HepG2 (cell line): ENCODE results near the gene TPPP3. TPM values are rescaled to one million over a fixed set of nuclear protein-coding genes. Genes with fewer than 3 reads are reported as not detected.

Experiments
- ATAC-seq: fragments of 200-7000 bp; cut with Tn5 transposase; 3 replicates; pipeline ENCODE4 v1.9.1; 2020; ENCODE audit warnings: mild to moderate bottlenecking, moderate library complexity
- BruUV-seq: library from RNA; stranded (reverse); fragments of 400-500 nt; replicated peaks from 2 replicates; lab custom pipeline; 2021; lab: Mats Ljungman, UMichigan
- CTCF ChIA-PET: fragments of 300-600 bp; formaldehyde crosslinking; extraction: SDS; loops from one replicate; lab custom pipeline; 2021; ENCODE audit warnings: low total read pairs, inconsistent platforms, low intra/inter-chr PET ratio; lab: Yijun Ruan, JAX
- POLR2A ChIA-PET: fragments of 350-600 bp; sonication (Branson Sonifier 250); formaldehyde crosslinking; loops from one replicate; lab custom pipeline; 2020; ENCODE audit warnings: antibody characterized with exemption, inconsistent platforms; lab: Yijun Ruan, JAX
- DNase-seq: peaks from one replicate; pipeline ENCODE4 v3.0.0-alpha.2; 2015; ENCODE audit warnings: low spot score
- FAIRE-seq: peaks from 3 replicates; lab custom pipeline; 2011; peaks lifted over from hg19 to GRCh38; lab: Jason Lieb, UNC
- H2AFZ ChIP-seq: one replicate; pipeline ENCODE4 v1.6.1; 2011; ENCODE audit warnings: low read length, inconsistent platforms
- H3K27ac ChIP-seq: fragments of 300-600 bp; 3 replicates; pipeline ENCODE4 v1.8.0; 2011; ENCODE audit warnings: mixed run types, mild to moderate bottlenecking, mixed read lengths, low read length, inconsistent platforms; ENCODE audit not compliant: insufficient read depth; ENCODE audit errors: extremely low read length
- H3K27me3 ChIP-seq, 2 experiments: fragments of 200-600 bp in 1 of 2; 2 replicates in 1 of 2; 3 replicates in 1 of 2; pipeline versions ENCODE4 v1.6.0 to v1.8.0; 2011; ENCODE audit warnings: low read length in 2 of 2, mild to moderate bottlenecking in 2 of 2, moderate library complexity in 2 of 2, inconsistent platforms in 1 of 2; ENCODE audit not compliant: insufficient read depth in 2 of 2, control insufficient read depth in 1 of 2
- H3K36me3 ChIP-seq, 2 experiments: fragments of 200-600 bp in 1 of 2; replicated peaks in 1 of 2; 2 replicates in 1 of 2; 3 replicates in 1 of 2; pipeline versions ENCODE4 v1.5.1 to v1.8.0; 2011; ENCODE audit warnings: low read length in 2 of 2, inconsistent platforms in 1 of 2; ENCODE audit not compliant: insufficient read depth in 2 of 2, control insufficient read depth in 1 of 2
- H3K4me1 ChIP-seq: 2 replicates; pipeline ENCODE4 v1.5.1; 2012; ENCODE audit warnings: low read length, inconsistent platforms; ENCODE audit not compliant: insufficient read depth
- H3K4me2 ChIP-seq: 2 replicates; pipeline ENCODE4 v1.6.0; 2011; ENCODE audit warnings: low read depth, low read length, inconsistent platforms
- H3K4me3 ChIP-seq, 3 experiments: fragments of 200-600 bp in 1 of 3; sonication (generic), shearing (Covaris generic) in 1 of 3; replicated peaks in 1 of 3; 2 replicates each; pipeline ENCODE4 v1.5.1; 2011 to 2016; ENCODE audit warnings: low read length in 3 of 3, inconsistent platforms in 2 of 3, low read depth in 2 of 3, mild to moderate bottlenecking in 2 of 3, control low read depth in 1 of 3, mixed read lengths in 1 of 3; ENCODE audit not compliant: insufficient read depth in 1 of 3
- H3K79me2 ChIP-seq: one replicate; pipeline ENCODE4 v1.6.1; 2011; ENCODE audit warnings: low read length, inconsistent platforms; ENCODE audit not compliant: insufficient read depth
- H3K9ac ChIP-seq: 2 replicates; pipeline ENCODE4 v1.6.0; 2011; ENCODE audit warnings: mild to moderate bottlenecking, low read depth, low read length, inconsistent platforms; ENCODE audit not compliant: insufficient read depth
- H3K9me3 ChIP-seq: 2 replicates; pipeline ENCODE4 v1.5.1; 2012; ENCODE audit warnings: mild to moderate bottlenecking, low read length
- H4K20me1 ChIP-seq: 2 replicates; pipeline ENCODE4 v1.6.0; 2011; ENCODE audit warnings: inconsistent platforms, mild to moderate bottlenecking, low read length, moderate library complexity; ENCODE audit not compliant: insufficient read depth
- FOSL1 ChIP-seq: sonication (generic); formaldehyde crosslinking; IDR thresholded peaks from 2 replicates; pipeline ENCODE4 v1.9.0; 2021; ENCODE audit warnings: missing genetic modification reagents, borderline replicate concordance
- HNRNPH1 ChIP-seq: fragments of 200-400 bp; formaldehyde crosslinking; optimal IDR thresholded peaks from 2 replicates; pipeline ENCODE3; 2017; ENCODE audit warnings: mild to moderate bottlenecking, low read depth, low read length
- NONO ChIP-seq, 2 experiments: fragments of 450-650 bp in 1 of 2; sonication (generic) in 1 of 2; formaldehyde crosslinking in 1 of 2; IDR thresholded peaks in 1 of 2; conservative IDR thresholded peaks in 1 of 2; 2 replicates each; pipeline versions ENCODE4 v1.6.1 to v1.8.0; 2017 to 2022; ENCODE audit warnings: mild to moderate bottlenecking in 1 of 2, missing genetic modification reagents in 1 of 2, moderate library complexity in 1 of 2
- PHF5A ChIP-seq: IDR thresholded peaks from one replicate; pipeline ENCODE4 v1.6.1; 2018; ENCODE audit warnings: low read depth, missing genetic modification reagents; ENCODE audit not compliant: unreplicated experiment
- SRY ChIP-seq: sonication (generic); formaldehyde crosslinking; IDR thresholded peaks from 2 replicates; pipeline ENCODE4 v1.8.0; 2022; ENCODE audit warnings: mild to moderate bottlenecking, missing genetic modification reagents
- TEAD2 ChIP-seq: sonication (generic); formaldehyde crosslinking; IDR thresholded peaks from 2 replicates; pipeline ENCODE4 v1.9.0; 2021; ENCODE audit warnings: missing genetic modification reagents
- ZBTB42 ChIP-seq: sonication (generic); formaldehyde crosslinking; IDR thresholded peaks from 2 replicates; pipeline ENCODE4 v1.5.0; 2020; ENCODE audit warnings: mild to moderate bottlenecking, missing genetic modification reagents
- ZNF431 ChIP-seq: sonication (generic); formaldehyde crosslinking; IDR thresholded peaks from 2 replicates; pipeline ENCODE4 v1.9.0; 2022; ENCODE audit warnings: missing genetic modification reagents, low read depth, mild to moderate bottlenecking, borderline replicate concordance
- WGBS: methylation state at CpG from one replicate; pipeline ENCODE4 v1.1.6; 2017; ENCODE audit warnings: low lambda C conversion rate; 5-methylcytosine and 5-hydroxymethylcytosine counted together
- in situ Hi-C: cut with HindIII; loops from 2 replicates; pipeline ENCODE4 v1.10.0; 2017; ENCODE audit warnings: low pct_unique_long_range_greater_than_20kb; ENCODE audit not compliant: extremely low pct_ligation_motif_present
- intact Hi-C: fragments of 100-400 bp; cut with micrococcal nuclease; formaldehyde crosslinking; loops from one replicate; pipeline ENCODE4 v1.10.0; 2022; ENCODE audit not compliant: unreplicated experiment
- polyA plus RNA-seq, 8 experiments: library from polyadenylated mRNA; depleted of rRNA in 3 of 8; stranded (reverse) in 7 of 8; unstranded in 1 of 8; fragments of >200 nt; fragmentation: Illumina TruSeq in 4 of 8; extraction: Trizol in 4 of 8; gene quantifications; 2 replicates each; pipeline versions ENCODE4 v1.2.1 to v1.2.3, GENCODE V29; 2011 to 2016; ENCODE audit warnings: low read depth in 4 of 8, missing spikeins in 1 of 8, mixed read lengths in 1 of 8; ENCODE audit not compliant: insufficient read depth in 1 of 8
- total RNA-seq, 5 experiments: library from RNA; depleted of rRNA; stranded (reverse); fragments of >200 nt; fragmentation: Illumina TruSeq; extraction: Trizol; gene quantifications; 2 replicates each; pipeline ENCODE4 v1.2.3, GENCODE V29; 2016; ENCODE audit warnings: low read depth in 1 of 5
- TF ChIP-seq, protein P1 (sequence below): sonication (generic); formaldehyde crosslinking; conservative IDR thresholded peaks from 2 replicates; pipeline ENCODE4 v1.4.0; 2020; ENCODE audit warnings: mild to moderate bottlenecking, missing genetic modification reagents, moderate library complexity
- TF ChIP-seq, protein P2 (sequence below): fragments of 450-650 bp; IDR thresholded peaks from 2 replicates; pipeline ENCODE4 v1.6.1; 2017
- TF ChIP-seq, protein P3 (sequence below): sonication (generic); formaldehyde crosslinking; IDR thresholded peaks from 2 replicates; pipeline ENCODE4 v1.4.0; 2020; ENCODE audit warnings: missing genetic modification reagents, borderline replicate concordance

TPPP3 gene
- total and polyA plus RNA-seq, 2 of the 13 experiments (the other 11 are each of a cell fraction or from before 2014, with no cell fraction given) = 0.16 to 0.44 TPM

DNA sequence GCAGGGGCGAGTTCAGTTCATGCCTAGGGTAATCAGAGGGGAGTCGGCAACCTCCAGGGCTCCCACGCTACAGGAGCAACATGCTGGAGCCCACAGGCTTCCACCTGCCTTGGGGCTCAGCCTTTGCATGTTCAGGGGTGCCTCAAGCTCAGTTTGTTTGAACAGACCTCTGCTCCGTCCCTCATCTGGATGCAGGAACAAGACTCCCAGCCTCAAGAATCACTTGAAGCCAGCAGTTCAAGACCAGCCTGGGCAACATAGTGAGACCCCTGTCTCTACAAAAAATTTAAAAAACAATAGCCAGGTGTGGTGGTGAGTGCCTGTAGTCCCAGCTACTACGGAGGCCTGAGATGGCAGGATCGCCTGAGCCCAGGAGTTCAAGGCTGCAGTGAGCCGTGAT, 32.7 kb upstream of the TPPP3 start:
- H3K27ac ChIP-seq = no peak overlapping the region
- no peak overlapping the region for H3K9ac ChIP-seq
- ChIA-PET CTCF (interaction anchor here (6.5 kb wide), 1 partner anchor 41 kb away, joined by 98 read pairs; no protein-coding TSS in a partner anchor), POLR2A (no interaction called here)
- 36% methylated on average over 6 of the region's 7 CpGs for WGBS
- in situ Hi-C loops = no loop called here
- no peak overlapping the region for H3K4me2 ChIP-seq
- no TSS peak for BruUV-seq
- no peaks in the 10 kb centered on the region for H4K20me1 ChIP-seq
- H3K4me1 ChIP-seq = peaks cover 34% of the 10 kb centered on the region
- no peaks in the 10 kb centered on the region for H3K9me3 ChIP-seq
- FAIRE-seq (no peak), ATAC-seq (no peak), DNase-seq (no peak)
- H3K79me2 ChIP-seq = no peaks in the 10 kb centered on the region
- peaks cover 5 to 35% of the 10 kb centered on the region in 2 experiments for H3K27me3 ChIP-seq
- no peaks in the 10 kb centered on the region for H3K36me3 ChIP-seq
- intact Hi-C loops = loop anchor here (5.0 kb wide), 1 partner anchor 56 kb away; the partner anchor contains the start of genes AGRP and ATP6V0D1
- no peak overlapping the region for H2AFZ ChIP-seq
- H3K4me3 ChIP-seq = no peak overlapping the region
- TF ChIP-seq, protein P1, sequence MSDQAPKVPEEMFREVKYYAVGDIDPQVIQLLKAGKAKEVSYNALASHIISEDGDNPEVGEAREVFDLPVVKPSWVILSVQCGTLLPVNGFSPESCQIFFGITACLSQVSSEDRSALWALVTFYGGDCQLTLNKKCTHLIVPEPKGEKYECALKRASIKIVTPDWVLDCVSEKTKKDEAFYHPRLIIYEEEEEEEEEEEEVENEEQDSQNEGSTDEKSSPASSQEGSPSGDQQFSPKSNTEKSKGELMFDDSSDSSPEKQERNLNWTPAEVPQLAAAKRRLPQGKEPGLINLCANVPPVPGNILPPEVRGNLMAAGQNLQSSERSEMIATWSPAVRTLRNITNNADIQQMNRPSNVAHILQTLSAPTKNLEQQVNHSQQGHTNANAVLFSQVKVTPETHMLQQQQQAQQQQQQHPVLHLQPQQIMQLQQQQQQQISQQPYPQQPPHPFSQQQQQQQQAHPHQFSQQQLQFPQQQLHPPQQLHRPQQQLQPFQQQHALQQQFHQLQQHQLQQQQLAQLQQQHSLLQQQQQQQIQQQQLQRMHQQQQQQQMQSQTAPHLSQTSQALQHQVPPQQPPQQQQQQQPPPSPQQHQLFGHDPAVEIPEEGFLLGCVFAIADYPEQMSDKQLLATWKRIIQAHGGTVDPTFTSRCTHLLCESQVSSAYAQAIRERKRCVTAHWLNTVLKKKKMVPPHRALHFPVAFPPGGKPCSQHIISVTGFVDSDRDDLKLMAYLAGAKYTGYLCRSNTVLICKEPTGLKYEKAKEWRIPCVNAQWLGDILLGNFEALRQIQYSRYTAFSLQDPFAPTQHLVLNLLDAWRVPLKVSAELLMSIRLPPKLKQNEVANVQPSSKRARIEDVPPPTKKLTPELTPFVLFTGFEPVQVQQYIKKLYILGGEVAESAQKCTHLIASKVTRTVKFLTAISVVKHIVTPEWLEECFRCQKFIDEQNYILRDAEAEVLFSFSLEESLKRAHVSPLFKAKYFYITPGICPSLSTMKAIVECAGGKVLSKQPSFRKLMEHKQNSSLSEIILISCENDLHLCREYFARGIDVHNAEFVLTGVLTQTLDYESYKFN (CRISPR knock-in tag) = no peak
- no peak for TF ChIP-seq NONO (IDR thresholded peaks at IDR 0.05)
- no peak for TF ChIP-seq NONO (CRISPR knock-in tag; conservative IDR thresholded peaks at IDR 0.05)
- no peak for TF ChIP-seq ZBTB42
- TF ChIP-seq SRY (CRISPR knock-in tag) = no peak
- TF ChIP-seq FOSL1 = no peak
- TF ChIP-seq, protein P2, sequence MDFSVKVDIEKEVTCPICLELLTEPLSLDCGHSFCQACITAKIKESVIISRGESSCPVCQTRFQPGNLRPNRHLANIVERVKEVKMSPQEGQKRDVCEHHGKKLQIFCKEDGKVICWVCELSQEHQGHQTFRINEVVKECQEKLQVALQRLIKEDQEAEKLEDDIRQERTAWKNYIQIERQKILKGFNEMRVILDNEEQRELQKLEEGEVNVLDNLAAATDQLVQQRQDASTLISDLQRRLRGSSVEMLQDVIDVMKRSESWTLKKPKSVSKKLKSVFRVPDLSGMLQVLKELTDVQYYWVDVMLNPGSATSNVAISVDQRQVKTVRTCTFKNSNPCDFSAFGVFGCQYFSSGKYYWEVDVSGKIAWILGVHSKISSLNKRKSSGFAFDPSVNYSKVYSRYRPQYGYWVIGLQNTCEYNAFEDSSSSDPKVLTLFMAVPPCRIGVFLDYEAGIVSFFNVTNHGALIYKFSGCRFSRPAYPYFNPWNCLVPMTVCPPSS = no peak
- TF ChIP-seq, protein P3, sequence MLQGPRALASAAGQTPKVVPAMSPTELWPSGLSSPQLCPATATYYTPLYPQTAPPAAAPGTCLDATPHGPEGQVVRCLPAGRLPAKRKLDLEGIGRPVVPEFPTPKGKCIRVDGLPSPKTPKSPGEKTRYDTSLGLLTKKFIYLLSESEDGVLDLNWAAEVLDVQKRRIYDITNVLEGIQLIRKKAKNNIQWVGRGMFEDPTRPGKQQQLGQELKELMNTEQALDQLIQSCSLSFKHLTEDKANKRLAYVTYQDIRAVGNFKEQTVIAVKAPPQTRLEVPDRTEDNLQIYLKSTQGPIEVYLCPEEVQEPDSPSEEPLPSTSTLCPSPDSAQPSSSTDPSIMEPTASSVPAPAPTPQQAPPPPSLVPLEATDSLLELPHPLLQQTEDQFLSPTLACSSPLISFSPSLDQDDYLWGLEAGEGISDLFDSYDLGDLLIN (CRISPR knock-in tag) = no peak
- no peak for TF ChIP-seq PHF5A (CRISPR knock-in tag)
- no peak for TF ChIP-seq TEAD2 (CRISPR knock-in tag)
- TF ChIP-seq HNRNPH1 = no peak
- TF ChIP-seq ZNF431 (CRISPR knock-in tag) = no peak
